ACC112 (cell line): ENCODE data around the gene GCDH.
"Not testable (repeated sequence)": the region's sequence is repeated elsewhere in the genome, so short reads cannot be mapped to it uniquely, and the experiment has no call there.

Experiments
- H2AFZ ChIP-seq: fragments of 200-600 bp; sonication (generic); one replicate; pipeline ENCODE4 v1.6.0; 2017; ENCODE audit warnings: antibody characterized with exemption, low read length; ENCODE audit not compliant: unreplicated experiment
- H3K27ac ChIP-seq: fragments of 200-600 bp; sonication (generic); 2 replicates; pipeline ENCODE4 v1.5.1; 2014; ENCODE audit warnings: low read depth, mild to moderate bottlenecking, antibody characterized with exemption, low read length, moderate library complexity
- H3K27me3 ChIP-seq: fragments of 200-600 bp; sonication (generic); 2 replicates; pipeline ENCODE4 v1.6.1; 2014; ENCODE audit warnings: mild to moderate bottlenecking, antibody characterized with exemption, low read length, moderate library complexity, mixed read lengths; ENCODE audit not compliant: insufficient read depth
- H3K36me3 ChIP-seq: fragments of 200-600 bp; sonication (generic); 2 replicates; pipeline ENCODE4 v1.6.1; 2016; ENCODE audit warnings: mild to moderate bottlenecking, antibody characterized with exemption, low read length, moderate library complexity, mixed read lengths; ENCODE audit not compliant: insufficient read depth
- H3K4me1 ChIP-seq: fragments of 200-600 bp; sonication (generic); one replicate; pipeline ENCODE4 v1.6.1; 2016; ENCODE audit warnings: low read length, mixed read lengths; ENCODE audit not compliant: insufficient read depth, unreplicated experiment, control insufficient read depth
- H3K4me3 ChIP-seq: fragments of 200-600 bp; sonication (generic); 2 replicates; pipeline ENCODE4 v1.5.1; 2014; ENCODE audit warnings: mild to moderate bottlenecking, low read depth, low read length
- H3K79me2 ChIP-seq: fragments of 200-600 bp; sonication (generic); one replicate; pipeline ENCODE4 v1.6.0; 2016; ENCODE audit warnings: low read length; ENCODE audit not compliant: control insufficient read depth, unreplicated experiment, insufficient read depth

Gene GCDH

DNA sequence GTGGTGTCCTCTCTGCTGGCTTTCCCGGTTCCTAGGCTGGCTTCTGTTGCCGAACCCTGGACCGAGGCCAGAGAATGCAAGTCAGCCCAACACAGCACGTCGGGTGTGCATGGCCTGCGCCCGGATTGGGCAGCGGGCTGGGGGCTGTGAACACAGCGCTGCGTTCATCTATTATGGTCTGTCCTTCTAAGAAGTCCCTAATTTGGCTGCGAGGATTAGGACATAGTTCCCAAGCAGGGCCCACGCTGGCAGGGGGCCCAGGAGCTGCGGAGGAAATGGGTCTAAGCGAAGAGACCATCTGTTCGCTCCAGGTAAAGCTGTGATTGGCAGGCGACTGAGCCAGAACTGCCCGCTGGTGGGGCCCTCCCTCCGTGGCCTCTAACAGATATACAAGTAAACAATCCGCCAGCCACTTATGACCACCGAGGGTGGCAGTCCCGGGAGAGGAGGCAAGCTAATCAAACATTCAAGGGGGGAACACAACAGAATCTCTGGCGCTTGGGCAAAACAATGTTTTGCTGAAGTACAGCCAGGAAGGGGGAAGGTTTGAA is 22.1 kb downstream of the GCDH start:
- Histone ChIP-seq H3K27me3 (no peaks in the 10 kb centered on the region), H2AFZ (no peak overlapping the region), H3K27ac (no peak overlapping the region), H3K4me3 (no peak overlapping the region), H3K4me1 (no peaks in the 10 kb centered on the region), H3K79me2 (no peaks in the 10 kb centered on the region), H3K36me3 (no peaks in the 10 kb centered on the region)

DNA sequence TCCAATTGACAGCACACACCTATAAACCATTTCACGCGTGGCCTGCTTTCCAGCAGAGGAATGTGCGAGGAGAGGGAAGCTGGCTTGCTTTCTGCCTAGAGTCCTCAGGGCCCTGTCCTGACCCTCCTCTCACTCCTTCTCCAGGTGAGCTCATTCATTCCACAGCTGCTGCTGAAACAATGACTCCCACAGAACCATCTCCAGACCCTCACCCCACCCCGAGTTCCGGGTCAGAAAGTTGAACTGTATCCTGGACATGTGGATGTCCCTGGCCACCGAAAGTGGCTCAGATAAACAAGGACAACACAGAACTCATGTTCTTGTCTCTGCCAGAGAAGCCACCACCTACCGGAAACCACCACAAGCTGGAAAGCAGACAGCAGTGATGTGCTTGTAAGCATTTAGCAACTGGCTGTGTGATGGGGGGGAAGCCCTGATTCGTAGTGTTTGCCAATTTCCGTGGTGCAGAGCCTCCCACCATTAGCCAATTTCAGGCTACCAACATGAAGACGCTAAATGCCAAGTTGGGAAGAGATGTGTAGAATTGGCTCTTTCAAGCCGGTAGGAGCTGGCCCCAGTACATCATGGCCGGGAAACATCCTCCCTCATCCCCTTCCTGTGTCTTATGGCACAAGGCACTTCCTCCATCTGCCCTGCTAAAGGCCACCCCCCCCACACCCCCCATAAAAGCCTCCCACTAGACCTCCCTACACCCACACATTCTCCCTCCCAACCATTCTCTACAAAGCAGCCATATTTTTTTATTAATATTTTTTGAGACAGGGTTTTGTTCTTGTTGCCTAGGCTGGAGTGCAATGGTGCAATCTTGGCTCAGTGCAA is 23.1 kb downstream of the GCDH start:
- Histone ChIP-seq H3K27ac (no peak overlapping the region), H3K27me3 (no peaks in the 10 kb centered on the region), H3K4me1 (no peaks in the 10 kb centered on the region), H3K36me3 (no peaks in the 10 kb centered on the region), H2AFZ (no peak overlapping the region), H3K79me2 (no peaks in the 10 kb centered on the region), H3K4me3 (no peak overlapping the region)

DNA sequence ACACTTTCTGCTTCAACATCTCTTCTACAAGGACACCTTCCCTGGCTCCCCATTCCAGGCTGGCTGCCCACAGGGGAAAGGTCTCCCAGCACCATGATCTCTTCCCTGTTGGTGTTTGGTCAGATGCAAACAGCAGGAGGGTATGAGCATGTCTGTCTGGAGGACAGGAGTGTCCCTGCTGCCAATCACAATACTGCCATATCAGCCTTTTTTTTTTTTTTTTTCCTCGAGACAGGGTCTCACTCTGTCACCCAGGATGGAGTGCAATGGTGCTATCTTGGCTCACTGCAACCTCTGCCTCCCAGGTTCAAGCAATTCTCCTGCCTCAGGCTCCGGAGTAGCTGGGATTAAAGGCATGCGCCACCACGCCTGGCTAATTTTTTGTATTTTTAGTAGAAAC is 24.9 kb downstream of the GCDH start:
- H3K27me3 ChIP-seq, H3K79me2 ChIP-seq, H3K27ac ChIP-seq, H3K4me3 ChIP-seq, H2AFZ ChIP-seq, H3K4me1 ChIP-seq, H3K36me3 ChIP-seq: not testable (repeated sequence)

DNA sequence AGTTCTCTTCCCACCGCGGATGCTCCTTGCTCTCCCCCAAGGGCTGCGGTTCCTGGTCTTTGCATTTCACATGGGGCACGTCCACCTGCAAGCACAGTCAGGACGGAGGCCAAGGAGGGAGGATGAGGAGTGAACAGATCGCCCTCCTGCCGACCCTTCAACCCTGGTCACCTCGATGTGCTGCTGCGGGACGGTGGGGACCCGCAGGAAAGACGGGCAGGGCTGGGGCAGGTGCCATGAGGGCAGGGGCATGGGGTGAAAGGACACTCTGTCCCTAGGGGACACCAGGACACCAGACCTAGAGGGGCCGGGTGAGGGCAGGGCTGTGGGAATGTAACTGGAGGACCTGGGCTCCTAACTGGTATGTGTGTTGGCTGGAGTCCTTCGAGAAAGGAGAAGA is 27.3 kb downstream of the GCDH start:
- Histone ChIP-seq H2AFZ (no peak overlapping the region), H3K4me1 (no peaks in the 10 kb centered on the region), H3K27ac (no peak overlapping the region), H3K27me3 (no peaks in the 10 kb centered on the region), H3K36me3 (no peaks in the 10 kb centered on the region), H3K79me2 (no peaks in the 10 kb centered on the region), H3K4me3 (no peak overlapping the region)

GRCh38 chr19:12921047-12921446 is 30.1 kb downstream of the GCDH start:
- no peak overlapping the region for H3K4me3 ChIP-seq

GRCh38 chr19:12922959-12923358 is 32.0 kb downstream of the GCDH start:
- Histone ChIP-seq H3K79me2 (no peaks in the 10 kb centered on the region), H2AFZ (no peak overlapping the region), H3K27me3 (no peaks in the 10 kb centered on the region), H3K36me3 (peaks cover 11% of the 10 kb centered on the region; the same call in 1 of the 2 replicates), H3K4me1 (no peaks in the 10 kb centered on the region), H3K4me3 (no peak overlapping the region), H3K27ac (no peak overlapping the region)

More at GRCh38 chr19:12921047-12921446, 30.1 kb downstream of the GCDH start:
- H2AFZ ChIP-seq, result no peak overlapping the region
- H3K27me3 ChIP-seq, result no peaks in the 10 kb centered on the region
- no peak overlapping the region for H3K27ac ChIP-seq
- H3K4me1 ChIP-seq, result no peaks in the 10 kb centered on the region
- H3K79me2 ChIP-seq, result no peaks in the 10 kb centered on the region
- H3K36me3 ChIP-seq, result peaks cover 4% of the 10 kb centered on the region; the same call in 1 of the 2 replicates

DNA sequence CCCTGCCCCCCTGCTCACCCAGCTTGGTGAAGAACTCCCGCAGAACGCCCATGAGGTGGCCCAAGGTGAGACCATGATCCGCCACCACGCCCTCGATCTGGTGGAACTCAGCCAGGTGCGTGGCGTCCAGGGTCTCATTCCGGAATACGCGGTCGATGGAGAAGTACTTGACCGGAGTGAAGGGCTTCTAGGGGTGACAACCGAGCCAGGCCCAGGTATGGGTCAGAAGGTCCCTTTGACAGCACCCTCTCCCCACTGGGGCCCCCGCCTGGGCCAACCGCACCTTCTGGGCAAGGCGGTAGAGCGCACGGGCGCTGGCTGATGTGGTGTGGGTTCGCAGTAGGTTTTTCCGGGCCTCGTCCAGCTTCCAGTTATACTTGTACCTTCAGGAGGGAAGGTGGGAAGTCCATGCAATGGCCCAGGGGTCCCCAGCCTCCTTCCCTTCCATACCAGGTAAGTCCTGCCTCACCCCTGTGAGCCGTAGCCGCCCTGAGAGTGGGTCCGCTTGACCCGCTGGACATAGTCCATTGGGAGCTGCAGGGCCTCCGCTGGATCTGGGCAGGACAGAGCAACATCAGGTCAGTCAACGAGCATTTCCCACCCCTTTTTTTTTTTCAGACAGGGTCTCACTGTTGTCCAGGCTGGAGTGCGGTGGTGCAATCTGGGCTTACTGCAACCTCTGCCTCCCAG is 33.8 kb downstream of the GCDH start:
- H3K27me3 ChIP-seq, result no peaks in the 10 kb centered on the region
- no peaks in the 10 kb centered on the region for H3K4me1 ChIP-seq
- no peak overlapping the region for H2AFZ ChIP-seq
- H3K79me2 ChIP-seq, result no peaks in the 10 kb centered on the region
- no peak overlapping the region for H3K4me3 ChIP-seq
- H3K27ac ChIP-seq, result no peak overlapping the region
- peaks cover 11% of the 10 kb centered on the region; the same call in 1 of the 2 replicates for H3K36me3 ChIP-seq

- Histone ChIP-seq H3K4me3 (no peak overlapping the region), H3K27me3 (no peaks in the 10 kb centered on the region), H3K4me1 (peaks cover 3% of the 10 kb centered on the region), H2AFZ (no peak overlapping the region), H3K36me3 (peaks cover 11% of the 10 kb centered on the region; the same call in 1 of the 2 replicates), H3K27ac (no peak overlapping the region), H3K79me2 (peaks cover 30% of the 10 kb centered on the region)
These were observed 39.2 kb downstream of the GCDH start for GRCh38 chr19:12930002-12930645.

DNA sequence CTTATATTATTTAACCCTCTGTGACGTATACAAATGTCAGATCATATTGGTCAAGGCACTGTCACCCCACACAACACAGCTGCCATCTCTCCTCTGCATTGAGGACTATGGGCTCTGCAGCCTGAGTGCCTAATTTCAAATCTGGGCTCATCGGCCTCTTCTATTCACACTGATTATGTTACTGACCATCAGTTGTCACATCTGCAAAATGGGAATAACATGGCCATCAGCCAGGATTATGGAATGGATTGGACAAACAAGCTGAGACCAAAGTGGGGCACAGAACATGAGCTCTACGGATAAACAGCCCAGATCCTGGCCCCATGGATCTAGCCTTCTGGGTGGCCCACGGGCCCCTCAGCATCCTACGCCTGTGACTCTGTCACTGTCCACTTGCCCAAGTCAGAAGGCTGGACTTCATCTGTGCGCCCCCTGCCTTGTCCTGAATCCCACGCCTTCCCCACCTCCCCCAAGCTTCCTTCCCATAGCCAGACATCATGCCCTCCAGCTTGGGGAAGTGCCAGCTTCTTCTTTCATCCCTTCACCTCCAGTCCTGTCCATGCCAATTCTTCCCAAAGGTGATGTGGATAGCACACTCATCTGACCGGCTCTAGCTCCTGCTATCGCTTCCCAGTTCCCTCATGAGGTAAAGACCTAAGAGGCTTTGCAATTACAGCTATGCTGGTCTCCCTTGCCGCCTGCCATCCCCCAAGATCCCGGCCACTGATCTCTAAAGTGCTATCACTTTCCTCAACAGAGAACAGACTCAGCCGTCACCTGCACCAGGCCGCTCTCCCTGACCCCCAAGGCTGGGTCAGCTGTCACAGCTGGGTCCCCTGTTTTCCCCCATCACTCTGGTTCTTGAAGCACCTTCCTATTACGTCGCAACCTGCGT is 41.7 kb downstream of the GCDH start:
- peak overlapping the region; percentile 95 for H3K4me3 ChIP-seq
- peaks cover 9% of the 10 kb centered on the region for H3K4me1 ChIP-seq
- H2AFZ ChIP-seq, result peak overlapping the region; percentile 85
- H3K27me3 ChIP-seq, result no peaks in the 10 kb centered on the region
- H3K79me2 ChIP-seq, result peaks cover 30% of the 10 kb centered on the region
- H3K27ac ChIP-seq, result peak overlapping the region; percentile 30; the same call in 1 of the 2 replicates
- peaks cover 4% of the 10 kb centered on the region; the same call in 1 of the 2 replicates for H3K36me3 ChIP-seq
